Keratinocyte (primary cell): ENCODE data around the gene ANKRD44. TPM values are rescaled to one million over a fixed set of nuclear protein-coding genes. Genes with fewer than 3 reads are reported as not detected.

Experiments
- DNase-seq: peaks from one replicate; pipeline ENCODE4 v3.0.0-alpha.2; 2011; ENCODE audit warnings: low read depth, missing footprints, low spot score
- FAIRE-seq: peaks from 2 replicates; lab custom pipeline; 2011; peaks lifted over from hg19 to GRCh38; lab: Jason Lieb, UNC
- H2AFZ ChIP-seq: 2 replicates; pipeline ENCODE4 v1.6.0; 2012; ENCODE audit warnings: low read length, control low read depth, inconsistent platforms; ENCODE audit not compliant: control insufficient read depth
- H3K27ac ChIP-seq: 2 replicates; pipeline ENCODE4 v1.5.1; 2011; ENCODE audit warnings: low read length; ENCODE audit not compliant: control insufficient read depth, insufficient read depth
- H3K27me3 ChIP-seq: 3 replicates; pipeline ENCODE4 v1.6.0; 2011; ENCODE audit warnings: low read length; ENCODE audit not compliant: control insufficient read depth, insufficient read depth; ENCODE audit errors: extremely low read depth
- H3K36me3 ChIP-seq, 2 experiments: 2 replicates in 1 of 2; 3 replicates in 1 of 2; pipeline ENCODE4 v1.5.1; 2011; ENCODE audit warnings: low read length in 2 of 2, mild to moderate bottlenecking in 1 of 2; ENCODE audit not compliant: control insufficient read depth in 2 of 2, insufficient read depth in 2 of 2; ENCODE audit errors: extremely low read depth in 1 of 2
- H3K4me1 ChIP-seq: 3 replicates; pipeline ENCODE4 v1.5.1; 2011; ENCODE audit warnings: low read length; ENCODE audit not compliant: control insufficient read depth, insufficient read depth; ENCODE audit errors: extremely low read depth
- H3K4me2 ChIP-seq: 3 replicates; pipeline ENCODE4 v1.6.0; 2011; ENCODE audit warnings: low read depth, low read length; ENCODE audit not compliant: control insufficient read depth, insufficient read depth; ENCODE audit errors: extremely low read depth
- H3K4me3 ChIP-seq, 3 experiments: fragments of 200-600 bp in 1 of 3; sonication (generic) in 1 of 3; 2 replicates in 2 of 3; 3 replicates in 1 of 3; pipeline ENCODE4 v1.5.1; 2011 to 2016; ENCODE audit warnings: low read length in 3 of 3, mild to moderate bottlenecking in 3 of 3, control low read depth in 2 of 3, inconsistent platforms in 1 of 3, low read depth in 1 of 3, mixed read lengths in 1 of 3, mixed run types in 1 of 3, moderate library complexity in 1 of 3; ENCODE audit not compliant: control insufficient read depth in 2 of 3, insufficient read depth in 2 of 3; ENCODE audit errors: extremely low read depth in 1 of 3
- H3K79me2 ChIP-seq: 2 replicates; pipeline ENCODE4 v1.6.0; 2012; ENCODE audit warnings: low read length; ENCODE audit not compliant: control insufficient read depth, insufficient read depth
- H3K9ac ChIP-seq: 3 replicates; pipeline ENCODE4 v1.6.0; 2011; ENCODE audit warnings: low read length; ENCODE audit not compliant: control insufficient read depth, insufficient read depth; ENCODE audit errors: extremely low read depth
- H3K9me1 ChIP-seq: 3 replicates; pipeline ENCODE4 v1.6.0; 2011; ENCODE audit warnings: low read length; ENCODE audit not compliant: control insufficient read depth, insufficient read depth; ENCODE audit errors: extremely low read depth
- H3K9me3 ChIP-seq: 2 replicates; pipeline ENCODE4 v1.5.1; 2012; ENCODE audit warnings: low read depth, low read length; ENCODE audit not compliant: control insufficient read depth
- H4K20me1 ChIP-seq: 3 replicates; pipeline ENCODE4 v1.6.0; 2011; ENCODE audit warnings: low read length; ENCODE audit not compliant: control insufficient read depth, insufficient read depth; ENCODE audit errors: extremely low read depth
- EZH2 ChIP-seq: IDR thresholded peaks from one replicate; pipeline ENCODE4 v1.6.1; 2012; ENCODE audit warnings: inconsistent platforms, mild to moderate bottlenecking, low read length, moderate library complexity
- dilution Hi-C: fragments of 300-500 bp; cut with MboI; formaldehyde crosslinking; loops from one replicate; pipeline ENCODE4 v1.7.0; 2020; ENCODE audit warnings: low sequenced_read_pairs; ENCODE audit not compliant: extremely low pct_ligation_motif_present
- polyA plus RNA-seq, 5 experiments: library from polyadenylated mRNA; depleted of rRNA in 3 of 5; stranded (reverse) in 3 of 5; stranded (forward) in 1 of 5; unstranded in 1 of 5; fragments of >200 nt; gene quantifications; 1 replicate in 1 of 5; 2 replicates in 3 of 5; 3 replicates in 1 of 5; pipeline versions ENCODE4 v1.2.1 to v1.2.3, GENCODE V29; 2011 to 2012; ENCODE audit warnings: missing spikeins in 2 of 5, low read depth in 1 of 5, low replicate concordance in 1 of 5
- TF ChIP-seq, protein P1 (sequence below), 3 experiments: IDR thresholded peaks in 1 of 3; conservative IDR thresholded peaks in 1 of 3; optimal IDR thresholded peaks in 1 of 3; 2 replicates in 2 of 3; 3 replicates in 1 of 3; pipeline versions ENCODE3 to v1.5.1; 2011; ENCODE audit warnings: low read length in 3 of 3, mild to moderate bottlenecking in 3 of 3, moderate library complexity in 2 of 3, control low read depth in 1 of 3, inconsistent platforms in 1 of 3; ENCODE audit not compliant: insufficient read depth in 2 of 3; ENCODE audit errors: extremely low read depth in 1 of 3

The ANKRD44 gene
- polyA plus RNA-seq, 1 donor (not counting 4 experiments of a cell fraction or from before 2014, with no cell fraction given): 0.35 TPM

- H3K4me2 ChIP-seq: no peak overlapping the region
- H3K27ac ChIP-seq: no peak overlapping the region
- no peak overlapping the region for H2AFZ ChIP-seq
- H3K27me3 ChIP-seq: no peaks in the 10 kb centered on the region
- H3K9ac ChIP-seq: no peak overlapping the region
- dilution Hi-C loops: no loop called here
- no peaks in the 10 kb centered on the region for H4K20me1 ChIP-seq
- H3K9me1 ChIP-seq: no peaks in the 10 kb centered on the region
- H3K4me1 ChIP-seq: no peaks in the 10 kb centered on the region
- H3K4me3 ChIP-seq: no peak overlapping the region
- H3K36me3 ChIP-seq: no peaks in the 10 kb centered on the region
- DNase-seq (no peak), FAIRE-seq (no peak)
- no peaks in the 10 kb centered on the region for H3K79me2 ChIP-seq
- H3K9me3 ChIP-seq: no peaks in the 10 kb centered on the region
- TF ChIP-seq EZH2: no peak
Measured at GRCh38 chr2:197250084-197250397, 60.5 kb downstream of the ANKRD44 start.

DNA sequence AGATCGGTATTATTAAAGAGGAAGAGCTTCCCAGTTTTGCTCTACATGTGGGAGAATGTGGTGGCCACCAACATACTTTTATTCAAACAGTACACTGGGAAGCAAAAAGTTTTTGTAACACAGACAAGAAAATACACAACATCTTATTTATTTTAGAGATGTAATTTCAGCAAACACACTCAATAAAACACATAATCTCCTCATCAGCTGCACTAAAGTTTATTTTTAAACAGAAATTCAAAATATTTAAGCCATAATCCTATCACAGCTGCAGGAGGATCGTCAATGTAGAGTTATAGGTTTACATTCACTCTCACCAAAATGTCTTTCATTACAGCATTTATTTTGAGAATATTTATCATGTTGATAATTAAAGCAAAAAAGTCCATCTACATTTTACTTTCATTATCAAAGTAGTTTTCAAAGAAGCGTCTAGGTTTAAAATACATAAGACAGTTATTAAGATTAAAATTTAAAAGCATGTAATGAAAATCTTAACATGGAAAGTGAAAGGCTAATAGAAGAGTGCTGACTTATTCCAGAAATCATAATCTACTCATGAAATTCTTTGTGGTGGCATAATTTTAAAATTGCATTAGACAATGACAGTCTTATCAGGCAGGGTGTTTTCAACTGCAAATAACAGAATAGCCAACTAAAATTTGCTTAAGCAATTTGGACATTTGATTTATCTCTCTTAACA, 61.0 kb downstream of the ANKRD44 start:
- H2AFZ ChIP-seq: no peak overlapping the region
- no peak overlapping the region for H3K9ac ChIP-seq
- no peaks in the 10 kb centered on the region for H3K9me1 ChIP-seq
- no peaks in the 10 kb centered on the region for H3K9me3 ChIP-seq
- H3K27me3 ChIP-seq: no peaks in the 10 kb centered on the region
- DNase-seq: no peak
- no peak overlapping the region for H3K4me3 ChIP-seq
- no peaks in the 10 kb centered on the region for H4K20me1 ChIP-seq
- no peaks in the 10 kb centered on the region for H3K36me3 ChIP-seq
- H3K4me1 ChIP-seq: no peaks in the 10 kb centered on the region
- dilution Hi-C loops: no loop called here
- no peak overlapping the region for H3K27ac ChIP-seq
- no peaks in the 10 kb centered on the region for H3K79me2 ChIP-seq
- TF ChIP-seq EZH2: no peak
- TF ChIP-seq, protein P1, sequence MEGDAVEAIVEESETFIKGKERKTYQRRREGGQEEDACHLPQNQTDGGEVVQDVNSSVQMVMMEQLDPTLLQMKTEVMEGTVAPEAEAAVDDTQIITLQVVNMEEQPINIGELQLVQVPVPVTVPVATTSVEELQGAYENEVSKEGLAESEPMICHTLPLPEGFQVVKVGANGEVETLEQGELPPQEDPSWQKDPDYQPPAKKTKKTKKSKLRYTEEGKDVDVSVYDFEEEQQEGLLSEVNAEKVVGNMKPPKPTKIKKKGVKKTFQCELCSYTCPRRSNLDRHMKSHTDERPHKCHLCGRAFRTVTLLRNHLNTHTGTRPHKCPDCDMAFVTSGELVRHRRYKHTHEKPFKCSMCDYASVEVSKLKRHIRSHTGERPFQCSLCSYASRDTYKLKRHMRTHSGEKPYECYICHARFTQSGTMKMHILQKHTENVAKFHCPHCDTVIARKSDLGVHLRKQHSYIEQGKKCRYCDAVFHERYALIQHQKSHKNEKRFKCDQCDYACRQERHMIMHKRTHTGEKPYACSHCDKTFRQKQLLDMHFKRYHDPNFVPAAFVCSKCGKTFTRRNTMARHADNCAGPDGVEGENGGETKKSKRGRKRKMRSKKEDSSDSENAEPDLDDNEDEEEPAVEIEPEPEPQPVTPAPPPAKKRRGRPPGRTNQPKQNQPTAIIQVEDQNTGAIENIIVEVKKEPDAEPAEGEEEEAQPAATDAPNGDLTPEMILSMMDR (optimal IDR thresholded peaks at IDR 0.05 in 1 of 3, IDR thresholded peaks at IDR 0.05 in 1 of 3, conservative IDR thresholded peaks at IDR 0.05 in 1 of 3; ENCODE audit: extremely low read depth in 1 of 3, insufficient read depth in 2 of 3, low read length in 3 of 3): no peak
- FAIRE-seq: no peak
- no peak overlapping the region for H3K4me2 ChIP-seq

DNA sequence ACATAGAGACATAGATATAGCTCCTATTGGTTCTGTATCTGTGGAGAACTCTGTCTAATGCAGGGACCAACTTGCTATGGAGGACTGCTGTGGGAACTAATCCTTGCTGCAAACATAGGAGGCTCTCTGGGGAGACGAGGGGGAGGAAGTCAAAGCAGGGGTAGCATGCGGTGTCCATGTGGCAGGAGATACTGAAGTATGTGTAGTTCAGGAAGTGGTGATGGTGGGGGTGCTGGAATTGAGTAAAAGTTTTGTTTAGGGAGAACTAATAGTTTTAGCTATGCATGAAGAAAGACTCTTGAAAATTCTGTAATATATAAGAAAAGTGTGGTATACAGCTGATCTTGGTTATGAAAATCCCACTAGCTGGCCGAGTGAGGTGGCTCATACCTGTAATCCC, 62.0 kb downstream of the ANKRD44 start:
- H3K9me3 ChIP-seq: no peaks in the 10 kb centered on the region
- no peak overlapping the region for H3K4me3 ChIP-seq
- H3K4me1 ChIP-seq: no peaks in the 10 kb centered on the region
- no peaks in the 10 kb centered on the region for H3K79me2 ChIP-seq
- dilution Hi-C loops: no loop called here
- H3K9me1 ChIP-seq: no peaks in the 10 kb centered on the region
- no peaks in the 10 kb centered on the region for H3K36me3 ChIP-seq
- DNase-seq (no peak), FAIRE-seq (no peak)
- H3K27me3 ChIP-seq: no peaks in the 10 kb centered on the region
- H3K4me2 ChIP-seq: no peak overlapping the region
- no peak for TF ChIP-seq EZH2
- TF ChIP-seq, protein P1 (optimal IDR thresholded peaks at IDR 0.05 in 1 of 3, IDR thresholded peaks at IDR 0.05 in 1 of 3, conservative IDR thresholded peaks at IDR 0.05 in 1 of 3; ENCODE audit: extremely low read depth in 1 of 3, insufficient read depth in 2 of 3, low read length in 3 of 3): no peak
- no peak overlapping the region for H3K27ac ChIP-seq
- H3K9ac ChIP-seq: no peak overlapping the region
- H2AFZ ChIP-seq: no peak overlapping the region
- H4K20me1 ChIP-seq: no peaks in the 10 kb centered on the region
